ENCODE measurements around the gene ADAMTSL2.

ADAMTSL2 gene

DNA sequence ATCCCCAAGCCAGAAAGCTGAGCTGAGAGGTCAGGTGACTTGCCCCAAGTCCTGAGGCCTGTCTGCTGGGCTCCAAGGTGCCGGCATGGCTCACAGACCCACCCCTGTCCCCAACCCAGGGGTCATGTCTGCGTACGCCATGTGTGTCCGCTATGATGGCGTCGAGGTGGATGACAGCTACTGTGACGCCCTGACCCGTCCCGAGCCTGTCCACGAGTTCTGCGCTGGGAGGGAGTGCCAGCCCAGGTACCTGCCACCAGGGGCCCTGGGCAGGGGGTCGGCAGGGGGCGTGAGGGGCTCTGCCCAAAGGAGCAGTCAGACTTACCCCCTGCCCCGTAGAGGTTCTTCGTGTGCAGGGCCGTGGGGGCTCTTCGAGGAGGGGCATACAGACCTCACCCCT, 32.3 kb downstream of the ADAMTSL2 start:
- H3K4me3 ChIP-seq (ENCODE audit: low read depth, low read length) = no peak overlapping the region
- no peak for DNase-seq (ENCODE audit: low read depth, low spot score)
- TF ChIP-seq, protein P1, sequence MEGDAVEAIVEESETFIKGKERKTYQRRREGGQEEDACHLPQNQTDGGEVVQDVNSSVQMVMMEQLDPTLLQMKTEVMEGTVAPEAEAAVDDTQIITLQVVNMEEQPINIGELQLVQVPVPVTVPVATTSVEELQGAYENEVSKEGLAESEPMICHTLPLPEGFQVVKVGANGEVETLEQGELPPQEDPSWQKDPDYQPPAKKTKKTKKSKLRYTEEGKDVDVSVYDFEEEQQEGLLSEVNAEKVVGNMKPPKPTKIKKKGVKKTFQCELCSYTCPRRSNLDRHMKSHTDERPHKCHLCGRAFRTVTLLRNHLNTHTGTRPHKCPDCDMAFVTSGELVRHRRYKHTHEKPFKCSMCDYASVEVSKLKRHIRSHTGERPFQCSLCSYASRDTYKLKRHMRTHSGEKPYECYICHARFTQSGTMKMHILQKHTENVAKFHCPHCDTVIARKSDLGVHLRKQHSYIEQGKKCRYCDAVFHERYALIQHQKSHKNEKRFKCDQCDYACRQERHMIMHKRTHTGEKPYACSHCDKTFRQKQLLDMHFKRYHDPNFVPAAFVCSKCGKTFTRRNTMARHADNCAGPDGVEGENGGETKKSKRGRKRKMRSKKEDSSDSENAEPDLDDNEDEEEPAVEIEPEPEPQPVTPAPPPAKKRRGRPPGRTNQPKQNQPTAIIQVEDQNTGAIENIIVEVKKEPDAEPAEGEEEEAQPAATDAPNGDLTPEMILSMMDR (IDR thresholded peaks at IDR 0.05; ENCODE audit: low read depth, low read length) = no peak
- in situ Hi-C loops (cut with HindIII; ENCODE audit: low sequenced_read_pairs) = no loop called here

DNA sequence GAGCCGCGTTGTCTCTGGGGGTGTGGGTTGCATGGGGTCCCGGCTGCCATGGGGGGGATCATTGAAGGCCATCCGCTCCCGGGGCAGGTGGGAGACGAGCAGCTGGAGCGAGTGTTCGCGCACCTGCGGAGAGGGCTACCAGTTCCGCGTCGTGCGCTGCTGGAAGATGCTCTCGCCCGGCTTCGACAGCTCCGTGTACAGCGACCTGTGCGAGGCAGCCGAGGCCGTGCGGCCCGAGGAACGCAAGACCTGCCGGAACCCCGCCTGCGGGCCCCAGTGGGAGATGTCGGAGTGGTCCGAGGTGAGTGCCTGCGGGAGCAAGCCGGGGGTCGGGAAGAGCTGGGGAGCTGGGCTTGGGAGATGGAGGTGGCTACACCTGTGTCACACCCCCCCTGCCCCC, 33.7 kb downstream of the ADAMTSL2 start:
- in situ Hi-C loops (cut with HindIII; ENCODE audit: low sequenced_read_pairs) = no loop called here
- no peak for DNase-seq (ENCODE audit: low read depth, low spot score)
- H3K4me3 ChIP-seq (ENCODE audit: low read depth, low read length) = no peak overlapping the region
- TF ChIP-seq, protein P1 (IDR thresholded peaks at IDR 0.05; ENCODE audit: low read depth, low read length) = no peak

DNA sequence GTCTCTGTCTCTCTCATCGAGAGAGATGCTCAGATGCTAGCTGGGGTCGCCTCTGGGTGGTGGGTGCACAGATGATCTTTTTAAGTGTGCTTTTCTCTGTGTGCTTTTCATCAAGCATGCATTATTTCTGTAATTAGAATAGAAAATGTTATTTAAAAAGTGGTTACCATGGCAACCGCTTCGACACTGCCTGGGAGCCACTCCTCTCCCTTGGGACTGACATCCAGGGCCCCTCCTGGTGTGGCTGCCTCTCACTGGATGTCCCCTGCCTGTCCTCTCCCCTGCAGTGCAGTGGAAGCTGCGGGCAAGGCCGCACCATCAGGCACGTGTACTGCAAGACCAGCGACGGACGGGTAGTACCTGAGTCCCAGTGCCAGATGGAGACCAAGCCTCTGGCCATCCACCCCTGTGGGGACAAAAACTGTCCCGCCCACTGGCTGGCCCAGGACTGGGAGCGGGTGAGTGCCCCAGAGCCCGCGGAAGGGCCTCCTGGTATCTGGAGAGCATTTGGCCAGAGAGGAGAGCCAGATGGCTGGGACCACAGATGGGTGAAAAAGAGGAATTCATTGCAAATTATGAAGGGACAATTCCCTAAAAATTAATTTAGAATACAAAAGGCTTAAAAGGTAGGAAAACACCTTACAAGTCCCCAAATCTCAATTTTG, 34.7 kb downstream of the ADAMTSL2 start:
- in situ Hi-C loops (cut with HindIII; ENCODE audit: low sequenced_read_pairs) = no loop called here
- no peak overlapping the region for H3K4me3 ChIP-seq (ENCODE audit: low read depth, low read length)
- TF ChIP-seq, protein P1 (IDR thresholded peaks at IDR 0.05; ENCODE audit: low read depth, low read length) = no peak
- DNase-seq (ENCODE audit: low read depth, low spot score) = no peak

DNA sequence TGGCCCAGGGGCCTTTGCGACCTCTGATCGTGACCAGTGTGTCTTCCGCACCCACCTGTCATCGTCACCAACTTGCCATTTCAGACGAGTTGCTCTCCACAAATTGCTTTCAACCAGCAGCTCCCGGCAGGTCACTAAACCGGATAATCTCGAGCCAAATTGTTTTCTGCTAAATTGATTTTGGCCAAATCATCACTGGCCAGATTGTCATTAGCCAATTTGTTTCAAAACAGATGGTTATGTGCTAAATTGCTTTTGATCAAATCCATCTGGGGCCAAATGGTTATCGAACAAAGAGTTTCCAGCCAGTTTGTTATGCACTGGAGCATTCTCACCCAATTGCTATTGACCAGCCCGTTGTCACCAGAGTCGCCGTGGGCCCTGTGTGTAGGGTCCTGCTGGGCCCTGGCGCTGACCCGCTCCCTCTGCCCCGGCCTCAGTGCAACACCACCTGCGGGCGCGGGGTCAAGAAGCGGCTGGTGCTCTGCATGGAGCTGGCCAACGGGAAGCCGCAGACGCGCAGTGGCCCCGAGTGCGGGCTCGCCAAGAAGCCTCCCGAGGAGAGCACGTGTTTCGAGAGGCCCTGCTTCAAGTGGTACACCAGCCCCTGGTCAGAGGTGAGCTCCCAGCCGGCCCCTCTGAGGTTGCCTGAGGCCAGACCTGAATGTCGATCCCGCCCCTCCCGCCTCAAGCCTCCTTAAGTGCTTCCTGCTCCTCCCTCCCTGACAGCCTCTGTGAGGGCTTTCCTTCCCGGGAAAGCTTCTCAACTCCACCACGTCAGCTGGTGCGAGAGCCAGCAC, 35.6 kb downstream of the ADAMTSL2 start:
- DNase-seq (ENCODE audit: low read depth, low spot score) = no peak
- in situ Hi-C loops (cut with HindIII; ENCODE audit: low sequenced_read_pairs) = no loop called here
- H3K4me3 ChIP-seq (ENCODE audit: low read depth, low read length) = no peak overlapping the region
- TF ChIP-seq, protein P1 (IDR thresholded peaks at IDR 0.05; ENCODE audit: low read depth, low read length) = no peak

DNA sequence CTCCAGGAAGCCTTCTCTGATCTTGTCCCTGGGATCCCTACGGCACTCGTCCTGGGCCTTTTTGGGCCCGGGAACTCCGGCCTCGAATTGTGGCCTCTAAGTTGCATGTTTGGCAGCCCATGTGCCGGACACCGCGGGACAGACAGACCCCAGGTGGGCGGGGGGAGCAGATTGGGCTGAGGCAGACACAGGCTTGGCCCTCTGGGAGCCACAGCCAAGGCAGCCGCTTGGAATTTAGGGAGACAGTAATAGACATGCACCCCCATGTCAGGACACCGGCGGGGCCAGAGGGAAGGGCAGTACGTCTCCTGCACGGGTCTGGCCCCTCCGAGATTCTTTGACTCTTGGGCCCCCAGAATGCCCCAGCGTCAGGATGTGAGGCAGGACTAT, 36.2 kb downstream of the ADAMTSL2 start:
- DNase-seq (ENCODE audit: low read depth, low spot score) = no peak
- no peak overlapping the region for H3K4me3 ChIP-seq (ENCODE audit: low read depth, low read length)
- TF ChIP-seq, protein P1 (IDR thresholded peaks at IDR 0.05; ENCODE audit: low read depth, low read length) = no peak
- in situ Hi-C loops (cut with HindIII; ENCODE audit: low sequenced_read_pairs) = no loop called here

DNA sequence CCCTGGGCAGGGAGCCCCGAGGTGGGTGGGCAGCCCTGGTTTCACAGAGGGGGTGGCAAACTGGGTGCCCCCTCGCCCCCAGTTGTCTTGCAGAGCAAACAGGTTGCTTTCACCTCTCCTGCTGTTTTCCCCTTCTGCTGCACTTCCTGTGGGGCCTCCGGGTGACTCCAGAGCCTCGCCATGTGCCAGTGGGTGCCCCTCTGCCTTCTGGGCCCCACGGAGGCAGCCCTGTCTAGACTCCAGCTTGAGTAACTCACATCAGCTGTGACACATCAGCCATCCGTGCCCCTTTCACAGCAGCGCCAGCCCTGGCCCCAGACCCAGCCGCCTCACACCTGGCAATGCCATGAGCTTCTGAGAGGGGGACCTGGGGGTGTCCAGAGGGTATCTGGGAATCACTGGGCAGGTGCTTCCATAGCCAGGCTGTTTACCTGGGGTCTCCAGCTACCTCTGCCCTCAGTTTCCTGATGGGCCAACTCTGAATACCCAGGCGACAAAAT, 36.9 kb downstream of the ADAMTSL2 start:
- in situ Hi-C loops (cut with HindIII; ENCODE audit: low sequenced_read_pairs) = no loop called here
- TF ChIP-seq, protein P1 (IDR thresholded peaks at IDR 0.05; ENCODE audit: low read depth, low read length) = no peak
- DNase-seq (ENCODE audit: low read depth, low spot score) = no peak
- no peak overlapping the region for H3K4me3 ChIP-seq (ENCODE audit: low read depth, low read length)

Measured in astrocyte of the spinal cord (primary cell).